ENCODE measurements around the gene ARHGAP44.
A peak's percentile ranks its signal among the peaks of the same experiment; 100 is the strongest.

ARHGAP44 gene

DNA sequence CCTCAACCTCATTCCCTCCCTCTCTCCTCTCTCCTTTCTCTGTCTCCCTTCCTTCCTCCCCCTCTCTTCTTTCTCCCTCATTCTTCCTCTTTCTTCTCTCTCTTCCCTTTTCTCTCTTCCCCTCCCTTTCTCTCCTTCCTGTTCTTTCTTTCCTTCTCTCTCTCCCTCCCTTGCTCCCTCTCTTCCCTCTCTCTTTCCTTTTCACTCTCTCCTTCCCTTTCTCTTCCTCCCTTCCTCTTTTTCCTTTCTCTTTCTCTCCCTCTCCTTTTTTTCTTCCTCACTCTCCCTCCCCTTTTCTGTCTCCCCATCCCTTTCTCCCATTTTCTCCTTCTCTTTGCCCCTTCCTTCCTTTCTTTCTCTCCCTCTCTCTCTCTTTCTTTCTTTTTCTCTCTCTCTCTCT is 236.4 kb downstream of the ARHGAP44 start:
- DNase-seq = no peak

DNA sequence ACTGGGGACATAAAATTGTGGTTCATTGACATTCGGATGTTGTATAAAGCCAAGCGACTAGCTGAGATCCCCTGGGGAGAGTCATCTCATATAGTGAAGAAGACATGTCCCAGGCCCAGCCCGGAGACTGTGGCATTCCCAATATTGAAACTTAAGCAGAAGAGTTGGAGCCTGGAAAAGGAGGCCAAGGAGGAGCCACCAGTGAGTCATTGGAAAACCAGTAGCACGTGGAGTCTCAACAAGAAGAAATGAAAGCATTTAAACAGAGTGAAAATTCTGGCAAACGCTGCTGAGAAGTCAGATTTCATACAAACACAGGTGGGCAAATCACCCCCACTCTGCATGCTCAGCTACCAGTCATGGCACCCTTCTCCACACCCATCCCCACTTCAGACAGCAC is 237.9 kb downstream of the ARHGAP44 start:
- no peak for DNase-seq

DNA sequence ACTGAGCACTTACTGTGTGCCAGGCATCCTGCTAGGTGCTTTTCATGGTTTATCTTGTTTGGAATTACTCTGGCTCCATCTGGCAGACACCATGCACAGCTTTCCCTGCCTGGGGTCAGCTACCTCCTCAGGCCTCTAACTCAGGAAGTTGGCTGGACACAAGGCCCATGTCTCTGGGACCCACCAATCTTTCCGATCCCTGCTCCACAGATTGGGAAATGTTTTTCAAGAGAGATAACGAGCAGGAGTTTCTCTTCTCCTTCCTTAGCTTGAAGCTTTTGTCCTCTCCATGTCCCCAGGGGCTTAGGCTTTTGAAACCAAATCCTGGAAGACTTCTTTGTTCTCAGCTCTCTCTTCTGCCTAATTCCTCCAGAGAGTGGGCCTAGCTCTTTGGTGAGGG is 240.0 kb downstream of the ARHGAP44 start:
- DNase-seq = peak; percentile 13

DNA sequence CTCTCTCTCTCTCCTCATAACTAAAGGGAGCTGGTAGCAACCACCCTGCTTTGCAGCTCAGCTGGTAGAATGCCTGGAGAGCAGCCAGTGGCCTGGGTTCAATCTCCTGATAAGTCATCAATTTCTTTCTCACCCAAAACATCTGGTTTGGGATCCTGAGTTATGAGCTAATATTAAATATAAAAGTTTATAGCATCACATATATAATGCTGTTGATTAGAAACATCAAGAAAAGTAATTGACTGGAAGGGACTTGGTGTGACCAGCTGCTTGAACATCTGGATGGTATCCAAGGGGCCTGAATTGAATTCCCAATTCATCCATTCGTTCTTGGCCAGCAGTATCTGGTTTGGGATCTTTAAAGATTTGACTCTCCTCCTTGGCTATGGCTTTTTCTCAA is 240.8 kb downstream of the ARHGAP44 start:
- no peak for DNase-seq

DNA sequence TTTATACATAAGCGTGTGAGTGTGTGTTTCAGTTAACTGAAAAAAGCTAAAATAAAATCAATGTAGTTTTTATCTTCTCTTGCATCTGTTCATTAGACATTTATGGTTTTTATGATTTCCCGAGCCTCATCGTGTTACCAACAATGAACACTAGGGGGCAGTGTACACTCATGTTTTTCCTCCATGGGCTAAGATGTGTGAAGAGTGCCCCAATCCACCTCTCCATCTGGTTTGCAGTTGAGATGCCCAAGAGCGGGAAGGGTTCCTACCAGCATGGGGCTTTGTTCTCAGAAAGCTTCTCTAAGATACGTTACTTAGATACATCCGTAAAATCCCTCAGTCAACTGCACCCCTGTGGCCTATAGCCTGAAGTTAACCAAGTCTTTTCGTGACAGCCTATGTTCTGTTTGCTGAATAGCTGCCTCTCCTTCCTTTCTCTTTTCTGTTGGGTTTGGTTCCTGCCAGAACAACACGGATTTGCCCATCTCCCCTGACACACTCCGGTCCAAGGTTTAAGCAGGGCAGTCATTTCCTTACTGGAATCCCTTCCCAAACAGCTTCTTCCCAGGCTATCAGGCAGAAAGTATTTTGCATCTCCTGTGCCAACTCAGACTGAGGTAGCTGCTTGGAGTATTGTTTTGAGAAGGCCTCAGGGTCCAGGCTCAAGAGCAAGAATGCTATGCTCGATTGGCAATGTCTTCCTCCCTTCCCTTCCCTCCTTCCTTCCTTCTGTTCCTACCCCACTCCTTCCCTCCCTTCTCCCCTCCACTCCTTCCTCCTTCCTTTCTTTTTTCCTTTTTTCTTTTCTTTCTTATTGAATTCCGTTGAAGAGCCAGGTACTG is 241.4 kb downstream of the ARHGAP44 start:
- DNase-seq = peak; percentile 76

DNA sequence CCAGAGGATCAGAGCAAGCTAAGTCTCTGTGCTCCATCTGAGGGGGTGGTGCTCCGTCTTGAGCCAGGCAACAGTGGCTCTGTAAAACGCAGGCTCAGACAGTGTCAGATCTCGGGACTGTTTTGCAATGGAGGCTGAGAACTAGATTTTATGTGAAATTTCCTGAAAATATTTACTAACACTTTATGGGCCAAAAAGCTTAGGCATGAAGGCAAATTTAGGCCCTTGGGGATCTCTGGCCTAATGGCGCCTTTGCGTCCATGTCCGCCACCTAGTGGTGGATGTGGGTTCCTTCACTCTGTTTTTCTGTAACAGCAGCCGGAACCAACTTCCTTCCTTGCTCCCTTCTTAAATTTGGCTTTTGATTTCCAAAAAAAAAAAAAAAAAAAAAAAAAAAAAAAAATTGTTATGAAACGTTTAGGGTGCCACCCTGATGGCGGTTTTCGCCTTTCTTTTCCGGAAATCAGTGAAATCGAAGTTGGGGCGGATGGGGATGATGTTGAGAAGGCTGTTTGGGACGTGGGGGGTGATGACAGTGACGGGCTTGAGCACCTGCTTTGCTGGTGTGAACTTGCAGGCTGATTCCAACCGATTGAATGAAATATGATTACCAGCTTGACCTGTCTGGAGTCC is 242.5 kb downstream of the ARHGAP44 start:
- peak; percentile 63 for DNase-seq

GRCh38 chr17:13035420-13035819 is 246.1 kb downstream of the ARHGAP44 start:
- DNase-seq = no peak

DNA sequence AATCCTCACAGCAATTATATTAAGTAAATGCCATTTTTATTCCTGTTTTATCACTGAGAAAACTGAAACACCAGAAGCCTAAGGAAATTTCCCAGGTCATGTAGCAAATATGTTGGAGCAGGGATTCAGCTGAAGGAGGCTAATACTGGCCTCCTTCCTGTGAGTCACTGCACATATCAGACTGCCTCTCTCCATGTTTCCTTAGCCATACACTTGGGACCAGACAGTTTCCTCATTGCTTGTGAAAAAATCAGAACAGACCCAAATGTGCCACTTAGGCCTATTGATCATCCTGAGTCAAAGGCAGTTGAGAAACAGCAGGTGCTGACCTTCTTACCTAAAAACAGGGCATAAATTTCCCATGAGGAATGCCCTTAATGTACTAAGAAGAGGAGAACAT is 247.5 kb downstream of the ARHGAP44 start:
- DNase-seq = no peak

- DNase-seq = no peak
Observed at GRCh38 chr17:13038931-13039665, 249.8 kb downstream of the ARHGAP44 start.
